GM18508 (cell line): ENCODE results near the gene CCDC102A.
"Not testable (repeated sequence)": the region's sequence is repeated elsewhere in the genome, so short reads cannot be mapped to it uniquely, and the experiment has no call there.

Experiments used
- ATAC-seq: cut with Tn5 transposase; IDR thresholded peaks from one replicate; pipeline ENCODE4 v1.9.1; 2021; ENCODE audit warnings: moderate number of reproducible peaks; ENCODE audit not compliant: insufficient read depth, unreplicated experiment

CCDC102A gene

GRCh38 chr16:57536306-57537193, at the start of gene CCDC102A:
TSS of gene CCDC102A (minus strand) at chr16:57536571. CDS start at chr16:57529177, 7,394 bp downstream.
- no peak for ATAC-seq

GRCh38 chr16:57585051-57585687, 48.8 kb upstream of the CCDC102A start:
- no peak for ATAC-seq

GRCh38 chr16:57579361-57579665, 42.9 kb upstream of the CCDC102A start:
- ATAC-seq: no peak

- no peak for ATAC-seq
Measured at GRCh38 chr16:57578521-57579360, 42.4 kb upstream of the CCDC102A start.

- no peak for ATAC-seq
Measured at GRCh38 chr16:57577691-57578224, 41.4 kb upstream of the CCDC102A start.

GRCh38 chr16:57577214-57577613, 40.8 kb upstream of the CCDC102A start:
- ATAC-seq: no peak

GRCh38 chr16:57576429-57576870, 40.1 kb upstream of the CCDC102A start:
- ATAC-seq: no peak

GRCh38 chr16:57575468-57576277, 39.3 kb upstream of the CCDC102A start:
- no peak for ATAC-seq

GRCh38 chr16:57574646-57575467, 38.5 kb upstream of the CCDC102A start:
- ATAC-seq: no peak

- no peak for ATAC-seq
Measured at GRCh38 chr16:57574086-57574485, 37.7 kb upstream of the CCDC102A start.

GRCh38 chr16:57572978-57573728, 36.8 kb upstream of the CCDC102A start:
- ATAC-seq: no peak

- ATAC-seq: no peak
Measured at GRCh38 chr16:57571098-57571497, 34.7 kb upstream of the CCDC102A start.

- ATAC-seq: no peak
Measured at GRCh38 chr16:57570301-57571070, 34.1 kb upstream of the CCDC102A start.

- no peak for ATAC-seq
Measured at GRCh38 chr16:57569306-57569946, 33.1 kb upstream of the CCDC102A start.

GRCh38 chr16:57568772-57569171, 32.4 kb upstream of the CCDC102A start:
- ATAC-seq: not testable (repeated sequence)

GRCh38 chr16:57568173-57568678, 31.9 kb upstream of the CCDC102A start:
- no peak for ATAC-seq

- no peak for ATAC-seq
Measured at GRCh38 chr16:57567691-57568090, 31.3 kb upstream of the CCDC102A start.
